Measurements from ENCODE around the gene HMGCLL1. TPM values are rescaled to one million over a fixed set of nuclear protein-coding genes. Genes with fewer than 3 reads are reported as not detected.
A peak's percentile ranks its signal among the peaks of the same experiment; 100 is the strongest.

Gene HMGCLL1
- total RNA-seq, 1 donor from 2014 or later = 2.0 TPM

- ATAC-seq (ENCODE audit: poor library complexity) = peak; percentile 53
- intact Hi-C loops (cut with DNase I) = no loop called here
- no peak for DNase-seq
These were observed 109.0 kb downstream of the HMGCLL1 start for GRCh38 chr6:55469951-55470366.

DNA sequence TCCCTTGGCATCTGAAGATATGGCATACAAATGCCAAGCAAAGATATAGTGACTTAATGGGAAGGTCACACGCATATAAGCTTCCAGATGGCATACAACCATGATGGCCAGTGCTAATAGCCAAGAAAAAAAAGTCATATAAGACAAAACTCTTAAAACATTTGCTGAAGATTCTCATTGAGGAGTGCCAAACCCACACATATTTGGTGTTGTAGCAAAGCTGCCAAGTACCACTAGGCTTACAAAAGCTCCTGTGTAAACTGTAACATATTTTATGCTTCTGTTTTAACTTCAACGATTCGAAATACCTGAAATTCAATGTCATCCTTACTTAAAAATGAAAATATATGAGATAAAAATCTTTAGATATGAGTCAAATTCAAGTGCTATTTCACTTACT is 123.0 kb downstream of the HMGCLL1 start:
- DNase-seq (no peak), ATAC-seq (ENCODE audit: poor library complexity) (no peak)
- intact Hi-C loops (cut with DNase I) = no loop called here

DNA sequence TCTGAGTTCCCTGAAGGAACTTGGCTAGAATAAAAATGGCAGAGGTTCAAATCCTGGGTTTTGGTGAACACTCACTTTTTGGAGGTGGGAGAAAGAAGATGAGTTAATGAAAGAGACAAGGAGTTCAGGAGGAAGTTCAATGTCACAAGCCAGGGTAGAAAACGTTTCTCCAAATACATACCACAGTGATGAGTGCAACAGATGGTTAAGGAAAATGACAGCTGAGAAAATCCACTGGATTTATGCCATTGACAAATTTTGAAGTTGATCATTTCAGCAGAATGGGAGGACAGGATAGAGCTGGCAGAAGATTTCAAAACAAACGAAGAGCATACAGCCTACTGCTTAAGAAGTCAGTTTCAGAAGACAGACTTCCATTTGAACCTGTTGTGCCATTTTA is 129.0 kb downstream of the HMGCLL1 start:
- no peak for DNase-seq
- ATAC-seq (ENCODE audit: poor library complexity) = peak; percentile 38
- intact Hi-C loops (cut with DNase I) = no loop called here

DNA sequence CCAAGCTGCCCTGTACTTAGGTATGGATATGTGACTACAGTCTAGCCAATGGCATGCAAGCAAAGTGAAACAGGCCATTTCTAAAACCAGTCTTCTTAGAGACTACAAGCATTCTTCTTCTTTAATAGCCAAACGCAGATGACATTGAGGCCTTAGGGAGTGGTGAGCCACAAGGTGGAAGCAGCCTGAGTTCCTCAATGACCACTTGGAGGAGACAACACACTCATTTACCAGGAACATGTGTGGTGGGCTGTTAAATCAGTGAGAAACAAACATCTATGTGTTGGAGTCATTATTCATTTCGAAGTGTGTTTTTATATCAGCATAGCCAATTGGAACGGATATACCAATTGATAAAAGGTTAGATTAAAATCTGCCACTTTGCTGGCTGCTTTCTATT is 129.8 kb downstream of the HMGCLL1 start:
- intact Hi-C loops (cut with DNase I) = loop anchor here (5.0 kb wide), 1 partner anchor 503 kb away; no protein-coding TSS in a partner anchor
- no peak for ATAC-seq (ENCODE audit: poor library complexity)
- no peak for DNase-seq

- intact Hi-C loops (cut with DNase I) = loop anchor here (5.0 kb wide), 1 partner anchor 504 kb away; no protein-coding TSS in a partner anchor
- DNase-seq = no peak
These were observed 130.5 kb downstream of the HMGCLL1 start for GRCh38 chr6:55448451-55448850.

GRCh38 chr6:55447891-55448290 is 131.1 kb downstream of the HMGCLL1 start:
- intact Hi-C loops (cut with DNase I) = loop anchor here (5.0 kb wide), 1 partner anchor 504 kb away; no protein-coding TSS in a partner anchor
- no peak for ATAC-seq (ENCODE audit: poor library complexity)
- no peak for DNase-seq

More at GRCh38 chr6:55448451-55448850, 130.5 kb downstream of the HMGCLL1 start:
- ATAC-seq (ENCODE audit: poor library complexity) = no peak

DNA sequence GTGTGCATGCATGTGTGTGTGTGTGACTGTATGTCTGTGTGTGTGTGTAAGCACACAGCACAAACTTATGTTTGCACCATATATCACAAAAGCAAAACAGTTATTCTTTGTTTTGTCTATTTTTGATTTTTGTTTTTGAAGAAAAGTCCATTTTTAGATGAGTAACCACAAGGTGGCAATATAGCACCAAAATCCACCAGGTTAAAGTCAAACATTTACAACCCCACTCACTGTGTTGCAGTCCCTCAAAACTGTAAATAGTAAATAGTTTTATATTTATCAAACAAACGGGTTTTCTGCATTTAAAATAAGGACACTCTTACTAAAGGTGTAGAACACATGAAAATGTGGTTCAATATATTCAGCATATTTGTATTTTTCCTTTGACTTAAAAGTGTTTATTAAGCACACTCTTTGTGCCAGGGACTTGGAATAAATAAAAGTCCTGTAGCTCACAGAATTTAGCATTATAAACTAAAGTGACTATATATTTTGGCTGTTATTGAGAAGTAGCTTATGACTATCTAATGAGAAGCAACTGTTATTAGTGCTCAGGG is 133.3 kb downstream of the HMGCLL1 start:
- ATAC-seq (ENCODE audit: poor library complexity) = no peak
- intact Hi-C loops (cut with DNase I) = loop anchor here (5.0 kb wide), 1 partner anchor 507 kb away; no protein-coding TSS in a partner anchor
- DNase-seq = no peak

DNA sequence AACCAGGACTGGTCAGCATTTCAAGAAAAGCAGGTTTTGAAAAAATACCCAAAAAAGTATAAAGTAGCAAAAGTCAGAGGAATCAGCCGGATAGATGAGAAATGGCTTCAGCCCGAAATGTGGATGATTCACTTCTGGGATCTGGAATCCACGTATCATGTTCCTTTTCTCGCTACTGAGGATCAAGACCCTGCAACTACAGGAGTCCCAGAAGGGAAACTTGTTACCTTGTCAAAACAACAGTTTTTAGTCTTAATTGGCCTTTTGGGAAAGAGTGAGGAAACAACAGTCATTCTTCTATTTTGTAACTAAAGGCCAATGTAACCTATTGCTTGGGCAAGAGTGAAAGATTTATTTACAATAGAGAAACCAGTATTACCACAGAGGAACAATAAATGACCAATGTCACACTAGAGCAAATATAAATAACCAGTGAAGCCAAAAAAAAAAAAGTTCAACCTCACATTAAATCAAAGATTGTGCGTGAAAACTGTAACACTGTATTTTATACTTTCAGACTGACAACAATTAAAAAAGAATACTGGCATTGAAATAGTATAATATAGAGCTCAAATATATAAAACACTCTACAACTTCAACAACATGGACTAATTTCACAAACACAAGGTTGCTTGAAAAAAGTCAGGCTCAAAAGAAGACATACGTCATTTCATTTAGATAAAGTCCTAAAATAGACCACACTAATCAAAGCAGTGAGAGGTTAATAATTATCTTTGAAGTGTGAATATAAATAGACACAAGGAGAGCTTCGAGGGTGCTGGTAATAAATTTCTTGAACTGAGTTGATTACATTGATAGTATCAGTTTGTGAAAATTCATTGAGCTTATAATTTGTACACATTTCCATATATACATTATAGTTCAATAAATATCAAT is 135.5 kb downstream of the HMGCLL1 start:
- no peak for DNase-seq
- ATAC-seq (ENCODE audit: poor library complexity) = peak; percentile 31
- intact Hi-C loops (cut with DNase I) = no loop called here

- ATAC-seq (ENCODE audit: poor library complexity) = no peak
- intact Hi-C loops (cut with DNase I) = no loop called here
- DNase-seq = no peak
These were observed 140.8 kb downstream of the HMGCLL1 start for GRCh38 chr6:55438203-55438602.

- intact Hi-C loops (cut with DNase I) = no loop called here
- ATAC-seq (ENCODE audit: poor library complexity) = no peak
- no peak for DNase-seq
These were observed 141.9 kb downstream of the HMGCLL1 start for GRCh38 chr6:55437141-55437540.

GRCh38 chr6:55433446-55434130 is 145.4 kb downstream of the HMGCLL1 start:
- no peak for ATAC-seq (ENCODE audit: poor library complexity)
- DNase-seq = no peak
- intact Hi-C loops (cut with DNase I) = no loop called here

DNA sequence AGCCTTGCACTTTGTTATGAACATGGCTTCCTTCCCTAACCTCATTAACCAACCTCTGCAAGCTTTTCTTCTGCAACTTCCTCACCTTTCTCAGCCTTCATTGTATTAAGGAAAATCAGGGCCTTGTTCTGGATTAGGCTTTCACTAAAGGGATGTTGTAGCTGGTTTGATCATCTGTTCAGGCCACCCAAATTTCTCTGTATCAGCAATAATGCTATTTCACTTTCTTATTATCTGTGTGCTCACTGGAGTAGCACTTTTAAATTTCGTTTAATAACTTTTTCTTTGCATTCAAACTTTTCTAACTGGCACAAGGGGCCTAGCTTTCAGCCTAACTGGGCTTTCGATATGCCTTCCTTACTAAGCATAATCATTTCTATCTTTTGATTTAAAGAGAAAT is 155.1 kb downstream of the HMGCLL1 start:
- DNase-seq (no peak), ATAC-seq (ENCODE audit: poor library complexity) (no peak)
- intact Hi-C loops (cut with DNase I) = no loop called here

DNA sequence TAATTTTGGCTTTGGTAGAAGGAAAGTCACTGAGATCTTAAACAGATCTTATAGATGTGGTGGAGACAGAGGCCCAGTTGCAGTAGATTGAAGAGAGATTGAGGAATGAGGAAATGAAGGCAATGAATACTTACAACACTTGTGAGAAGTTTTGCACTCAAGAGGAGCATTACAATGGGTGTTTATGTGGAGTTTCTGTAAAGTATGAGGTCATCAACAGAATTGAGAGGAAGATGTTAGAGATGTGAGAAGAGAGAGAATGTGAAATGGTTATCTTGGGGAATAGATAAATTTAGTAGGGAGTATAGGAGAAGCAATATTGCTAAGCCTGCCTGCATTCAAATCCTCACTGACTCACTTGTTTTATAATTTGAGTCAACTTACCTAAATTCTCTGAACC is 168.3 kb downstream of the HMGCLL1 start:
- DNase-seq = no peak
- intact Hi-C loops (cut with DNase I) = no loop called here
- ATAC-seq (ENCODE audit: poor library complexity) = no peak

- ATAC-seq (ENCODE audit: poor library complexity) = peak; percentile 55
- intact Hi-C loops (cut with DNase I) = no loop called here
- DNase-seq = no peak
These were observed 173.3 kb downstream of the HMGCLL1 start for GRCh38 chr6:55405474-55406235.

DNA sequence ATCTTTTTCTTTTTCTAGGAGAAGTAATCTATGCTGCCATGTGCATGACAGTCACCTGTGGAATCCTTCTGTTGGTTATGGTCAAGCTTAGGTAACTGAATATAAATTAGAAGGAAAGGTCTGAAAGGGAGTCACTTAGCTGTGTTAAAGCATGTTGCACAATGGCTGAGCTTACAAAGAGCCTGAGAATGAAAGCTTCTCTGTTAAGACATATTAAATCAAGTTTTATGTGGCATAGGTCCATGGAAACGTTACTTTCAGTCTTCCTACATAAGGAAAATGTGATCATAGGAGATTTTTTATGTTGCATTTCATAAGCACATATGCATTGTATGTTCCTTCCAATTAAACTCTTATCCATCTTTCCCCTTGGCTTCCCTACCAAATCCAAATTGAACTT is 179.6 kb downstream of the HMGCLL1 start:
- intact Hi-C loops (cut with DNase I) = no loop called here
- ATAC-seq (ENCODE audit: poor library complexity) (no peak), DNase-seq (no peak)

- ATAC-seq (ENCODE audit: poor library complexity) (no peak), DNase-seq (no peak)
- intact Hi-C loops (cut with DNase I) = no loop called here
These were observed 181.0 kb downstream of the HMGCLL1 start for GRCh38 chr6:55397986-55398385.

DNA sequence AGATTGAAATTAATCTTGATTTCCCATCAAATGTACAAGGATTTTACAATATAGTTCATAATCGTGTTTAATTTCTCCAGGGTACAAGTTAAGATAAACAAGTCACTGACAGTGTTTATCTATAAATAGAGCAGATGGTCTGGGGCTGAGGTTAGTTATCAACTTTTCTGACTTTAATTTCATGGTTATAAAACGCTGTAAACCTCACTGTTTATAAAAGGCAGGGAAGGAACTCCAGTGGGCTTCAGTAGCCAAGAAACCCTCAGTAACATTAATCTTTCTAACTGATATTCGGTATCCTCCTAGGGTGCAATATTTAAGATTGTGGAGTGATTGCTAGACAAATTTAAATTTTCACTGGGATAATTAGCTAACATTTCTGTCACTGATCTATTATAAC is 183.1 kb downstream of the HMGCLL1 start:
- DNase-seq = no peak
- no peak for ATAC-seq (ENCODE audit: poor library complexity)
- intact Hi-C loops (cut with DNase I) = no loop called here

DNA sequence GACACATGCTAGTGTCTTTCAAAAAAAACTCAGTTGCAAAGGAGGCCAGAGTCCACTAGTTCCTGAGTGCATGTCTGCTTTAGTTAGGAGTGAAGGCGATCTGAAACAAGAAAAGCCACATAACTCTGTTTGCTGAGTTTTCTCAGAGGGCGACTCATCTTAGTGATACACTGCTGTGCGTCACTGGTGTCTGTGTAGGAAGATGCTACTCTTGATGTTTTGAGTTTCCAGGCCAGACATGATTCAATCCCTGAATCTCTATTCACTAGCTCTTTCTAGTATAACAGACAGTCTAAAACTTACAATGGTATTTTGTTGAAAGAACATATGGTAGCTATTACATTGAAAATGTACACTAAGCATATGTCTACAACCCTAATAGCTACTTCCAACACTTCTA is 190.8 kb downstream of the HMGCLL1 start:
- ATAC-seq (ENCODE audit: poor library complexity) (no peak), DNase-seq (no peak)
- intact Hi-C loops (cut with DNase I) = no loop called here

Data from Right ventricle myocardium superior (tissue), 1 donor.